H1 (cell line): ENCODE measurements around the gene PLPP7. TPM values are rescaled to one million over a fixed set of nuclear protein-coding genes. Genes with fewer than 3 reads are reported as not detected.

Source experiments
- GTF2F1 ChIP-seq: IDR thresholded peaks from 2 replicates; pipeline ENCODE4 v1.6.1; 2012; ENCODE audit warnings: low read depth, low read length, improper control_type of control experiment, borderline replicate concordance
- KDM5A ChIP-seq: fragments of 200-600 bp; IDR thresholded peaks from 2 replicates; pipeline ENCODE4 v1.7.1; 2012; ENCODE audit warnings: mild to moderate bottlenecking, low read length, inconsistent platforms, mixed read lengths
- SP1 ChIP-seq: IDR thresholded peaks from 2 replicates; pipeline ENCODE4 v1.6.1; 2011; ENCODE audit warnings: low read depth, low read length
- TCF12 ChIP-seq: IDR thresholded peaks from 2 replicates; pipeline ENCODE4 v1.6.1; 2011; ENCODE audit warnings: low read depth, mild to moderate bottlenecking, low read length
- polyA plus RNA-seq, 7 experiments: library from polyadenylated mRNA; depleted of rRNA in 3 of 7; stranded (reverse) in 5 of 7; unstranded in 2 of 7; fragments of >200 nt in 5 of 7; fragments of 200-250 nt in 2 of 7; gene quantifications; 1 replicate in 5 of 7; 2 replicates in 1 of 7; 4 replicates in 1 of 7; pipeline versions ENCODE4 v1.2.1 to v1.2.3, GENCODE V29; 2011 to 2013; ENCODE audit warnings: missing spikeins in 2 of 7, mixed read lengths in 2 of 7
- total RNA-seq: library from RNA; stranded (reverse); fragmentation: NEBNext Ultra II Directional; extraction: Animal tissue kit (Norgen Biotek cat#: 25700); gene quantifications from 2 replicates; pipeline ENCODE4 v1.2.1, GENCODE V29; 2021

PLPP7 gene
- total and polyA plus RNA-seq, 2 of the 8 experiments (the other 6 are each of a cell fraction or from before 2014, with no cell fraction given) = 3.4 to 3.9 TPM

DNA sequence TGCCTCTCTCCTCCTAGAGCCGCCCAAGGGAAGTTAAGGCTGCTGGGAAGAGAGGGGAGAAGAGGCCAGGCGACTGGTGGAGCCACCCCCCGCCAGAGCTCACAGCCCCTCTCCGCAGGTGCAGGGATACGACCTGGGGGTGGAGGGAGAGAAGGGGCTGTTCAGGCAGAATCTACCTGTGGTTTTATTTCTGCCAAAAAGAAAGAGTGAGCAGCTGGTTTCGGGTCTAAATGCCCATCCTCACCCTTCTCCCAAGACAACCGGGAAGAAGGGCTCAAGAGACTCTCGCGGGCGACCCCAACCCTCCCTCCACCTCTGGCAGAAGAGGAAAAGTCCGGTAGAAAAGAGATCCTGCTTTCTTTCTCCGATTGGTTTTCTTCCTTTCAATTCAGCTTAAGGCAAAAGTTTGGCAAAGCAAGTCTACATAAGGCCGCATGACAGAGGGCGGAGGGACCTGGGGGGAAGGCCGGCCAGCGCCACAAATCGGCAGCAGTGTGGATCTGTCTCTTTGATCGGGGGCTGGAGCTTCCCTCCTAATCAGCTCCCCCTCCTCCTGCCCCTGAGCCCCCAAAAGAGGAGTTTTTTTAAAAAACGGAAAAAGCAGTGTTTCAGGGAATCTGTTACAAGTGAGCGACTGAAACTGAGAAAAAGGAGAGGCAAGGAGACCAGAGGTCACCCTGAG is 29.5 kb upstream of the PLPP7 start (continued):
- TF ChIP-seq GTF2F1 (no peak), SP1 (no peak), KDM5A (no peak), TCF12 (no peak)
